Stomach (tissue), 4 donors: Measurements from ENCODE around the gene RCN1.
"Not testable (repeated sequence)": the region's sequence is repeated elsewhere in the genome, so short reads cannot be mapped to it uniquely, and the experiment has no call there.

Source experiments
- CTCF ChIP-seq, 7 experiments: fragments of 450-650 bp in 4 of 7; fragments of 200-600 bp in 3 of 7; sonication (generic) in 3 of 7; IDR thresholded peaks; one replicate each; pipeline ENCODE4 v1.5.1; 2016 to 2019; ENCODE audit warnings: antibody characterized with exemption in 7 of 7, control low read depth in 2 of 7, mild to moderate bottlenecking in 1 of 7
- POLR2AphosphoS5 ChIP-seq, 3 donors: sonication (generic); formaldehyde crosslinking; IDR thresholded peaks; one replicate each; pipeline ENCODE4 v1.6.1; 2016; ENCODE audit warnings: antibody characterized with exemption in 3 of 3

GRCh38 chr11:32119139-32119538 is 28.3 kb downstream of the RCN1 start:
- TF ChIP-seq POLR2AphosphoS5, CTCF (IDR thresholded peaks at IDR 0.05): not testable (repeated sequence)
